ENCODE results near the gene WRAP73.
"Not testable (repeated sequence)": the region's sequence is repeated elsewhere in the genome, so short reads cannot be mapped to it uniquely, and the experiment has no call there.

The WRAP73 gene

GRCh38 chr1:3593745-3594144, 56.2 kb downstream of the WRAP73 start:
- DNase-seq = no peak

GRCh38 chr1:3593334-3593733, 56.6 kb downstream of the WRAP73 start:
- DNase-seq = no peak

- no peak for DNase-seq
These were observed 58.7 kb downstream of the WRAP73 start for GRCh38 chr1:3590951-3591865.

- DNase-seq = no peak
These were observed 59.7 kb downstream of the WRAP73 start for GRCh38 chr1:3590139-3590763.

- DNase-seq = no peak
These were observed 61.5 kb downstream of the WRAP73 start for GRCh38 chr1:3588395-3588794.

- no peak for DNase-seq
These were observed 62.7 kb downstream of the WRAP73 start for GRCh38 chr1:3586986-3587759.

GRCh38 chr1:3585940-3586568, 63.8 kb downstream of the WRAP73 start:
- no peak for DNase-seq

GRCh38 chr1:3585353-3585868, 64.5 kb downstream of the WRAP73 start:
- not testable (repeated sequence) for DNase-seq

GRCh38 chr1:3584915-3585314, 65.0 kb downstream of the WRAP73 start:
- DNase-seq = no peak

- DNase-seq = not testable (repeated sequence)
These were observed 66.2 kb downstream of the WRAP73 start for GRCh38 chr1:3583751-3584150.

GRCh38 chr1:3581296-3582036, 68.4 kb downstream of the WRAP73 start:
- no peak for DNase-seq
